IMR-90 (cell line): Measurements from ENCODE around the gene SEMA6A. TPM values are rescaled to one million over a fixed set of nuclear protein-coding genes. Genes with fewer than 3 reads are reported as not detected.

ENCODE experiments used
- ATAC-seq: fragments of 200-7000 bp; cut with Tn5 transposase; 2 replicates; pipeline ENCODE4 v1.9.1; 2020; ENCODE audit warnings: low read depth, mild to moderate bottlenecking, moderate library complexity
- BruUV-seq: library from RNA; stranded (reverse); fragments of 400-500 nt; replicated peaks from 2 replicates; lab custom pipeline; 2021; lab: Mats Ljungman, UMichigan
- CTCF ChIA-PET: fragments of 300-600 bp; formaldehyde crosslinking; extraction: SDS; loops from one replicate; lab custom pipeline; 2021; ENCODE audit warnings: antibody characterized with exemption; lab: Yijun Ruan, JAX
- POLR2A ChIA-PET: fragments of 300-600 bp; sonication (Branson Sonifier 250); formaldehyde crosslinking; loops from one replicate; lab custom pipeline; 2022; ENCODE audit warnings: antibody characterized with exemption; ENCODE audit not compliant: unreplicated experiment; lab: Charles Lee
- DNase-seq: peaks from one replicate; pipeline ENCODE4 v3.0.0; 2013
- H2AFZ ChIP-seq: replicated peaks from 2 replicates; pipeline ENCODE3; 2013; ENCODE audit warnings: low read length, mild to moderate bottlenecking; ENCODE audit not compliant: poor library complexity
- H2AK5ac ChIP-seq: 2 replicates; pipeline ENCODE4 v1.6.1; 2013; ENCODE audit warnings: low read depth, low read length, inconsistent platforms
- H2AK9ac ChIP-seq: replicated peaks from 2 replicates; pipeline ENCODE3; 2013; ENCODE audit warnings: mild to moderate bottlenecking, low read depth, low read length, moderate library complexity; ENCODE audit not compliant: poor library complexity
- H2BK120ac ChIP-seq: 2 replicates; pipeline ENCODE4 v1.6.1; 2013; ENCODE audit warnings: low read depth, low read length, inconsistent platforms
- H2BK15ac ChIP-seq: 3 replicates; pipeline ENCODE4 v1.6.1; 2013; ENCODE audit warnings: low read depth, low read length, inconsistent platforms
- H2BK20ac ChIP-seq: 2 replicates; pipeline ENCODE4 v1.6.1; 2013; ENCODE audit warnings: low read depth, mild to moderate bottlenecking, inconsistent platforms, low read length, moderate library complexity
- H2BK5ac ChIP-seq: 2 replicates; pipeline ENCODE4 v1.6.1; 2013; ENCODE audit warnings: mild to moderate bottlenecking, low read depth, low read length, inconsistent platforms; ENCODE audit not compliant: poor library complexity, severe bottlenecking
- H3K14ac ChIP-seq: replicated peaks from 2 replicates; pipeline ENCODE4 v1.6.1; 2013; ENCODE audit warnings: low read depth, low read length, inconsistent platforms
- H3K18ac ChIP-seq: 2 replicates; pipeline ENCODE4 v1.6.1; 2013; ENCODE audit warnings: low read depth, low read length, control low read depth
- H3K23ac ChIP-seq: 2 replicates; pipeline ENCODE4 v1.6.1; 2013; ENCODE audit warnings: low read depth, low read length, inconsistent platforms
- H3K27ac ChIP-seq: 2 replicates; pipeline ENCODE4 v1.5.1; 2013; ENCODE audit warnings: mild to moderate bottlenecking, control low read depth, low read length; ENCODE audit not compliant: insufficient read depth
- H3K27me3 ChIP-seq: 2 replicates; pipeline ENCODE4 v1.6.1; 2013; ENCODE audit warnings: low read length; ENCODE audit not compliant: control insufficient read depth, insufficient read depth
- H3K36me3 ChIP-seq: 2 replicates; pipeline ENCODE4 v1.6.1; 2013; ENCODE audit warnings: low read length, mixed read lengths; ENCODE audit not compliant: control insufficient read depth, insufficient read depth
- H3K4ac ChIP-seq: 2 replicates; pipeline ENCODE4 v1.6.1; 2013; ENCODE audit warnings: low read depth, low read length, inconsistent platforms
- H3K4me1 ChIP-seq: 2 replicates; pipeline ENCODE4 v1.6.1; 2013; ENCODE audit warnings: low read length, mixed read lengths; ENCODE audit not compliant: control insufficient read depth, insufficient read depth
- H3K4me2 ChIP-seq: 2 replicates; pipeline ENCODE4 v1.6.1; 2013; ENCODE audit warnings: low read depth, mild to moderate bottlenecking, control low read depth, low read length, moderate library complexity
- H3K4me3 ChIP-seq: 2 replicates; pipeline ENCODE4 v1.5.1; 2013; ENCODE audit warnings: low read depth, mild to moderate bottlenecking, control low read depth, low read length, moderate library complexity; ENCODE audit not compliant: insufficient read depth
- H3K56ac ChIP-seq: 2 replicates; pipeline ENCODE4 v1.6.1; 2013; ENCODE audit warnings: low read length, inconsistent platforms; ENCODE audit not compliant: insufficient read depth; ENCODE audit errors: extremely low read depth
- H3K79me1 ChIP-seq, 2 experiments: 2 replicates each; pipeline ENCODE4 v1.6.1; 2013; ENCODE audit warnings: low read length in 2 of 2, inconsistent platforms in 1 of 2, low read depth in 1 of 2
- H3K9ac ChIP-seq: 2 replicates; pipeline ENCODE4 v1.6.1; 2013; ENCODE audit warnings: low read depth, low read length, control low read depth
- H3K9me1 ChIP-seq: 2 replicates; pipeline ENCODE4 v1.6.1; 2013; ENCODE audit warnings: low read length, inconsistent platforms; ENCODE audit not compliant: insufficient read depth
- H3K9me3 ChIP-seq: 2 replicates; pipeline ENCODE4 v1.6.1; 2013; ENCODE audit warnings: low read length; ENCODE audit not compliant: control insufficient read depth, insufficient read depth
- H4K20me1 ChIP-seq: 2 replicates; pipeline ENCODE4 v1.6.1; 2013; ENCODE audit warnings: low read length, inconsistent platforms; ENCODE audit not compliant: insufficient read depth
- H4K5ac ChIP-seq: 2 replicates; pipeline ENCODE4 v1.6.1; 2013; ENCODE audit warnings: mild to moderate bottlenecking, low read depth, low read length, control low read depth
- H4K8ac ChIP-seq, 2 experiments: 2 replicates each; pipeline ENCODE4 v1.6.1; 2013; ENCODE audit warnings: low read depth in 2 of 2, low read length in 2 of 2, control low read depth in 1 of 2, inconsistent platforms in 1 of 2
- H4K91ac ChIP-seq: 2 replicates; pipeline ENCODE4 v1.6.1; 2013; ENCODE audit warnings: low read depth, low read length, inconsistent platforms; ENCODE audit not compliant: insufficient read depth
- BHLHE40 ChIP-seq: fragments of 150-350 bp; IDR thresholded peaks from 2 replicates; pipeline ENCODE4 v1.6.1; 2016; ENCODE audit warnings: mild to moderate bottlenecking, low read depth, low read length
- CEBPB ChIP-seq: IDR thresholded peaks from 2 replicates; pipeline ENCODE4 v1.6.1; 2012; ENCODE audit warnings: low read depth, low read length, improper control_type of control experiment
- CHD1 ChIP-seq: IDR thresholded peaks from 2 replicates; pipeline ENCODE4 v1.6.1; 2012; ENCODE audit warnings: low read depth, low read length, improper control_type of control experiment
- ELK1 ChIP-seq: fragments of 150-350 bp; IDR thresholded peaks from 2 replicates; pipeline ENCODE4 v1.6.1; 2016; ENCODE audit warnings: low read depth, mild to moderate bottlenecking, low read length, moderate library complexity, borderline replicate concordance
- FOS ChIP-seq: fragments of 150-350 bp; IDR thresholded peaks from 2 replicates; pipeline ENCODE4 v1.6.1; 2016; ENCODE audit warnings: low read depth, low read length
- MAFK ChIP-seq: IDR thresholded peaks from 2 replicates; pipeline ENCODE4 v1.6.1; 2012; ENCODE audit warnings: low read depth, low read length, improper control_type of control experiment
- MAZ ChIP-seq: IDR thresholded peaks from 2 replicates; pipeline ENCODE4 v1.6.1; 2012; ENCODE audit warnings: low read depth, mild to moderate bottlenecking, low read length, improper control_type of control experiment, moderate library complexity, borderline replicate concordance
- MXI1 ChIP-seq: IDR thresholded peaks from 2 replicates; pipeline ENCODE4 v1.6.1; 2012; ENCODE audit warnings: low read depth, mild to moderate bottlenecking, low read length, moderate library complexity, borderline replicate concordance
- NFE2L2 ChIP-seq: fragments of 150-350 bp; IDR thresholded peaks from 2 replicates; pipeline ENCODE4 v1.6.1; 2016; ENCODE audit warnings: low read depth, mild to moderate bottlenecking, low read length
- POLR2A ChIP-seq: IDR thresholded peaks from 2 replicates; pipeline ENCODE4 v1.6.1; 2012; ENCODE audit warnings: mild to moderate bottlenecking, low read depth, low read length
- RAD21 ChIP-seq: IDR thresholded peaks from 2 replicates; pipeline ENCODE4 v1.6.1; 2012; ENCODE audit warnings: low read length, improper control_type of control experiment
- RCOR1 ChIP-seq: IDR thresholded peaks from 2 replicates; pipeline ENCODE4 v1.6.1; 2012; ENCODE audit warnings: mild to moderate bottlenecking, low read length, improper control_type of control experiment; ENCODE audit not compliant: insufficient replicate concordance
- RFX5 ChIP-seq: IDR thresholded peaks from 2 replicates; pipeline ENCODE4 v1.8.0; 2012; ENCODE audit warnings: low read depth, mild to moderate bottlenecking, low read length, moderate library complexity
- SMC3 ChIP-seq: fragments of 150-350 bp; IDR thresholded peaks from 2 replicates; pipeline ENCODE4 v1.6.1; 2016; ENCODE audit warnings: low read depth, mild to moderate bottlenecking, antibody characterized with exemption, low read length, moderate library complexity
- USF2 ChIP-seq: fragments of 150-350 bp; IDR thresholded peaks from 2 replicates; pipeline ENCODE4 v1.6.1; 2017; ENCODE audit warnings: mild to moderate bottlenecking, antibody characterized with exemption, low read length, low read depth
- WGBS, 2 experiments: methylation state at CpG; one replicate each; pipeline versions ENCODE4 v1.1.5 to v1.1.7; 2013; ENCODE audit warnings: missing lambda C conversion rate in 2 of 2; ENCODE audit not compliant: insufficient read length in 1 of 2; ENCODE audit errors: extremely low coverage in 2 of 2; 5-methylcytosine and 5-hydroxymethylcytosine counted together
- dilution Hi-C: fragments of 300-500 bp; cut with HindIII; formaldehyde crosslinking; loops from one replicate; pipeline ENCODE4 v1.14.3; 2018; ENCODE audit warnings: low sequenced_read_pairs; ENCODE audit not compliant: unreplicated experiment
- in situ Hi-C: fragments of 300-500 bp; cut with MboI; formaldehyde crosslinking; loops from 3 replicates; pipeline ENCODE4 v1.14.3; 2019; ENCODE audit warnings: low sequenced_read_pairs, inconsistent platforms, mixed read lengths
- intact Hi-C: fragments of 100-400 bp; cut with micrococcal nuclease; formaldehyde crosslinking; loops from 2 replicates; pipeline ENCODE4 v1.10.0; 2022
- polyA plus RNA-seq, 3 experiments: library from polyadenylated mRNA; depleted of rRNA; stranded (reverse); fragments of >200 nt; gene quantifications; 2 replicates each; pipeline ENCODE4 v1.2.3, GENCODE V29; 2012; ENCODE audit warnings: low replicate concordance in 1 of 3
- total RNA-seq: library from RNA; depleted of rRNA; stranded (reverse); fragments of >200 nt; gene quantifications from 2 replicates; pipeline ENCODE4 v1.2.3, GENCODE V29; 2012
- TF ChIP-seq, protein P1 (sequence below): conservative IDR thresholded peaks from 2 replicates; pipeline ENCODE4 v1.5.1; 2012; ENCODE audit warnings: mild to moderate bottlenecking, low read depth, low read length, improper control_type of control experiment

SEMA6A gene
- total and polyA plus RNA-seq, 2 of the 4 experiments (the other 2 are of a cell fraction): 0.27 to 0.36 TPM

GRCh38 chr5:116494784-116495450 lies 79.7 kb downstream of the SEMA6A start:
- dilution Hi-C loops: no loop called here
- H2AFZ ChIP-seq: no peak overlapping the region
- H2AK9ac ChIP-seq: no peak overlapping the region
- H2BK15ac ChIP-seq: no peak overlapping the region
- no peak overlapping the region for H3K23ac ChIP-seq
- H3K9me3 ChIP-seq: no peaks in the 10 kb centered on the region
- no peak overlapping the region for H3K4ac ChIP-seq
- DNase-seq (no peak), ATAC-seq (no peak)
- H2AK5ac ChIP-seq: no peak overlapping the region
- H3K14ac ChIP-seq: no peak overlapping the region
- ChIA-PET POLR2A (no interaction called here), CTCF (no interaction called here)
- no CpG with 5 or more reads among the region's 6 CpGs for WGBS, 2 experiments
- no peak overlapping the region for H4K91ac ChIP-seq
- H3K18ac ChIP-seq: no peak overlapping the region
- H2BK20ac ChIP-seq: no peak overlapping the region
- no peak overlapping the region for H3K9ac ChIP-seq
- in situ Hi-C loops: no loop called here
- no peak overlapping the region for H4K8ac ChIP-seq
- no peak overlapping the region for H2BK5ac ChIP-seq
- TF ChIP-seq BHLHE40: no peak
- TF ChIP-seq SMC3: no peak
- TF ChIP-seq ELK1: no peak
- TF ChIP-seq, protein P1, sequence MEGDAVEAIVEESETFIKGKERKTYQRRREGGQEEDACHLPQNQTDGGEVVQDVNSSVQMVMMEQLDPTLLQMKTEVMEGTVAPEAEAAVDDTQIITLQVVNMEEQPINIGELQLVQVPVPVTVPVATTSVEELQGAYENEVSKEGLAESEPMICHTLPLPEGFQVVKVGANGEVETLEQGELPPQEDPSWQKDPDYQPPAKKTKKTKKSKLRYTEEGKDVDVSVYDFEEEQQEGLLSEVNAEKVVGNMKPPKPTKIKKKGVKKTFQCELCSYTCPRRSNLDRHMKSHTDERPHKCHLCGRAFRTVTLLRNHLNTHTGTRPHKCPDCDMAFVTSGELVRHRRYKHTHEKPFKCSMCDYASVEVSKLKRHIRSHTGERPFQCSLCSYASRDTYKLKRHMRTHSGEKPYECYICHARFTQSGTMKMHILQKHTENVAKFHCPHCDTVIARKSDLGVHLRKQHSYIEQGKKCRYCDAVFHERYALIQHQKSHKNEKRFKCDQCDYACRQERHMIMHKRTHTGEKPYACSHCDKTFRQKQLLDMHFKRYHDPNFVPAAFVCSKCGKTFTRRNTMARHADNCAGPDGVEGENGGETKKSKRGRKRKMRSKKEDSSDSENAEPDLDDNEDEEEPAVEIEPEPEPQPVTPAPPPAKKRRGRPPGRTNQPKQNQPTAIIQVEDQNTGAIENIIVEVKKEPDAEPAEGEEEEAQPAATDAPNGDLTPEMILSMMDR: no peak
- no peak for TF ChIP-seq NFE2L2
- no peak for TF ChIP-seq RAD21
- TF ChIP-seq MAZ: no peak
- TF ChIP-seq MAFK: no peak
- no peak for TF ChIP-seq POLR2A
- no peak for TF ChIP-seq USF2
- no peak for TF ChIP-seq MXI1
- TF ChIP-seq CEBPB: no peak
- no peak for TF ChIP-seq FOS
- no peak for TF ChIP-seq CHD1
- no peak for TF ChIP-seq RFX5
- TF ChIP-seq RCOR1: no peak
- no peak overlapping the region for H3K4me2 ChIP-seq
- no peaks in the 10 kb centered on the region for H3K9me1 ChIP-seq
- H3K79me1 ChIP-seq: no peaks in the 10 kb centered on the region
- H4K20me1 ChIP-seq: no peaks in the 10 kb centered on the region
- intact Hi-C loops: no loop called here
- no peak overlapping the region for H2BK120ac ChIP-seq
- no TSS peak for BruUV-seq
- no peaks in the 10 kb centered on the region for H3K36me3 ChIP-seq
- no peak overlapping the region for H3K4me3 ChIP-seq
- H3K27me3 ChIP-seq: peaks cover 6% of the 10 kb centered on the region; the same call in 1 of the 2 replicates
- H3K27ac ChIP-seq: no peak overlapping the region
- no peak overlapping the region for H3K56ac ChIP-seq
- peaks cover 2% of the 10 kb centered on the region for H3K4me1 ChIP-seq
- no peak overlapping the region for H4K5ac ChIP-seq
